WTC11 (cell line): ENCODE measurements around the gene SAPCD2. TPM values are rescaled to one million over a fixed set of nuclear protein-coding genes. Genes with fewer than 3 reads are reported as not detected.

Experiments
- CREB1 ChIP-seq: sonication (generic); formaldehyde crosslinking; IDR thresholded peaks from 2 replicates; pipeline ENCODE4 v1.8.0; 2023; ENCODE audit warnings: mild to moderate bottlenecking, missing genetic modification reagents
- EMX1 ChIP-seq: fragments of 250-450 bp; sonication (Bioruptor Pico); IDR thresholded peaks from 2 replicates; pipeline ENCODE4 v1.8.0; 2021; ENCODE audit warnings: mild to moderate bottlenecking
- FOXK1 ChIP-seq: sonication (generic); formaldehyde crosslinking; IDR thresholded peaks from 2 replicates; pipeline ENCODE4 v1.8.0; 2022; ENCODE audit warnings: mild to moderate bottlenecking, moderate library complexity, missing genetic modification reagents
- KAT7 ChIP-seq: sonication (generic); formaldehyde crosslinking; IDR thresholded peaks from 2 replicates; pipeline ENCODE4 v1.8.1; 2023; ENCODE audit warnings: missing genetic modification reagents, mild to moderate bottlenecking, borderline replicate concordance
- MYBL2 ChIP-seq: sonication (generic); formaldehyde crosslinking; IDR thresholded peaks from 2 replicates; pipeline ENCODE4 v1.8.1; 2023; ENCODE audit warnings: mild to moderate bottlenecking, moderate library complexity, missing genetic modification reagents
- SMAD3 ChIP-seq: sonication (generic); formaldehyde crosslinking; IDR thresholded peaks from 2 replicates; pipeline ENCODE4 v1.8.0; 2022; ENCODE audit warnings: missing genetic modification reagents, mild to moderate bottlenecking, borderline replicate concordance
- TEAD4 ChIP-seq: sonication (generic); formaldehyde crosslinking; IDR thresholded peaks from 2 replicates; pipeline ENCODE4 v1.8.0; 2022; ENCODE audit warnings: mild to moderate bottlenecking, missing genetic modification reagents
- ZNF138 ChIP-seq: sonication (generic); formaldehyde crosslinking; conservative IDR thresholded peaks from 2 replicates; pipeline ENCODE4 v1.8.1; 2022; ENCODE audit warnings: mild to moderate bottlenecking, moderate library complexity, missing genetic modification reagents
- ZNF219 ChIP-seq: sonication (generic); formaldehyde crosslinking; IDR thresholded peaks from 2 replicates; pipeline ENCODE4 v1.8.0; 2023; ENCODE audit warnings: missing genetic modification reagents, mild to moderate bottlenecking, borderline replicate concordance
- ZNF232 ChIP-seq: sonication (generic); formaldehyde crosslinking; IDR thresholded peaks from 2 replicates; pipeline ENCODE4 v1.8.0; 2022; ENCODE audit warnings: mild to moderate bottlenecking, missing genetic modification reagents
- ZNF263 ChIP-seq: sonication (generic); formaldehyde crosslinking; IDR thresholded peaks from 2 replicates; pipeline ENCODE4 v1.8.1; 2022; ENCODE audit warnings: low read depth, mild to moderate bottlenecking, moderate library complexity, missing genetic modification reagents
- ZNF317 ChIP-seq: sonication (generic); formaldehyde crosslinking; IDR thresholded peaks from 2 replicates; pipeline ENCODE4 v1.8.1; 2023; ENCODE audit warnings: low read depth, mild to moderate bottlenecking, moderate library complexity, missing genetic modification reagents, borderline replicate concordance
- ZNF416 ChIP-seq: fragments of 250-450 bp; sonication (Bioruptor Pico); IDR thresholded peaks from 2 replicates; pipeline ENCODE4 v1.9.0; 2021; ENCODE audit warnings: mild to moderate bottlenecking, inconsistent platforms
- total RNA-seq: library from RNA; stranded (reverse); gene quantifications from 3 replicates; pipeline ENCODE4 v1.2.3, GENCODE V29; 2021
- TF ChIP-seq, protein P1 (sequence below): sonication (generic); formaldehyde crosslinking; IDR thresholded peaks from 2 replicates; pipeline ENCODE4 v1.8.0; 2022; ENCODE audit warnings: missing genetic modification reagents
- TF ChIP-seq, protein P2 (sequence below): sonication (generic); formaldehyde crosslinking; IDR thresholded peaks from 2 replicates; pipeline ENCODE4 v1.8.1; 2022; ENCODE audit warnings: low read depth, mild to moderate bottlenecking, moderate library complexity, missing genetic modification reagents, borderline replicate concordance
- TF ChIP-seq, protein P3 (sequence below): sonication (generic); formaldehyde crosslinking; IDR thresholded peaks from 2 replicates; pipeline ENCODE4 v1.8.0; 2023; ENCODE audit warnings: missing genetic modification reagents
- TF ChIP-seq, protein P4 (sequence below): sonication (generic); formaldehyde crosslinking; IDR thresholded peaks from 2 replicates; pipeline ENCODE4 v1.8.0; 2023; ENCODE audit warnings: missing genetic modification reagents, mild to moderate bottlenecking, borderline replicate concordance
- TF ChIP-seq, protein P5 (sequence below): fragments of 250-450 bp; sonication (Bioruptor Pico); IDR thresholded peaks from 2 replicates; pipeline ENCODE4 v1.9.0; 2021; ENCODE audit warnings: mild to moderate bottlenecking
- TF ChIP-seq, protein P6 (sequence below): sonication (generic); formaldehyde crosslinking; IDR thresholded peaks from 2 replicates; pipeline ENCODE4 v1.8.1; 2022; ENCODE audit warnings: mild to moderate bottlenecking, missing genetic modification reagents, moderate library complexity, borderline replicate concordance
- TF ChIP-seq, protein P7 (sequence below): sonication (generic); formaldehyde crosslinking; IDR thresholded peaks from 2 replicates; pipeline ENCODE4 v1.8.0; 2022; ENCODE audit warnings: mild to moderate bottlenecking, missing genetic modification reagents
- TF ChIP-seq, protein P8 (sequence below): sonication (generic); formaldehyde crosslinking; IDR thresholded peaks from 2 replicates; pipeline ENCODE4 v1.8.1; 2023; ENCODE audit warnings: mild to moderate bottlenecking, missing genetic modification reagents, borderline replicate concordance

The SAPCD2 gene
- total RNA-seq, 1 experiment from 2014 or later = 67.0 TPM

DNA sequence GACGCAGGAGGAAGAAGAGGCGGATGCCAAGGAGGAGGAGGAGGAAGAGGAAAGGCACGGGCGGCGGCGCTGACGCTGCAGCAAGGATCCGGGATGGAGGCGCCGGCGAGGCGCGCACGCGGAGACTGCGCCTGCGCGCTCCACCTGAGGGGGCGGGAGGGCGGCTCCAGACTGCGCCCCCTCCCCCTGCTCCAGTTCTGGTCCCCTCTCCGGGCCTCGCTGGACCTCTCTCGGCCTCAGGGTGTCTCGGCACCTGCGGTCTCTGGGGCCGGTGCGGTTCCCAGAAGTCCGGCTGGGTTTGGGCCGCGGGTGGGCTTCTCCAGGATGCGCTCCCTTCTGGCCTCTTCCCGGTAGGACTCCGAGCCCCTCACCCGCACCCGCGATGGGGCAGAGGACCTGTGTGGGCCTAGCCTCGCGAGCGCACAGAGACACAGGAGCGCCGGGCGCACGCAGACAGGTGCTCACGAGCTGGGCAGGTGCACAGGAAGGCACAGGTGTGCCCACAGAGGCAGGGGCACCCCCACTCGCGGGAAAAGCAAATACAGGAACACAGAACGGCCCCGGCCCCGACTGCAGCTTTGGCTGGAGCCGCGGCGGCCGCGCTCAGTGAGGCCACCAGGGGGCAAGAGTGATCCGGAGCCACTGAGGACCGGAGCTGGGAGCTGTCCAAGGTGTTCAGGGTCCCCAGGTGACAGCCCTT, 24.1 kb downstream of the SAPCD2 start, which contains the start of gene NPDC1 (continued):
- TF ChIP-seq, protein P1, sequence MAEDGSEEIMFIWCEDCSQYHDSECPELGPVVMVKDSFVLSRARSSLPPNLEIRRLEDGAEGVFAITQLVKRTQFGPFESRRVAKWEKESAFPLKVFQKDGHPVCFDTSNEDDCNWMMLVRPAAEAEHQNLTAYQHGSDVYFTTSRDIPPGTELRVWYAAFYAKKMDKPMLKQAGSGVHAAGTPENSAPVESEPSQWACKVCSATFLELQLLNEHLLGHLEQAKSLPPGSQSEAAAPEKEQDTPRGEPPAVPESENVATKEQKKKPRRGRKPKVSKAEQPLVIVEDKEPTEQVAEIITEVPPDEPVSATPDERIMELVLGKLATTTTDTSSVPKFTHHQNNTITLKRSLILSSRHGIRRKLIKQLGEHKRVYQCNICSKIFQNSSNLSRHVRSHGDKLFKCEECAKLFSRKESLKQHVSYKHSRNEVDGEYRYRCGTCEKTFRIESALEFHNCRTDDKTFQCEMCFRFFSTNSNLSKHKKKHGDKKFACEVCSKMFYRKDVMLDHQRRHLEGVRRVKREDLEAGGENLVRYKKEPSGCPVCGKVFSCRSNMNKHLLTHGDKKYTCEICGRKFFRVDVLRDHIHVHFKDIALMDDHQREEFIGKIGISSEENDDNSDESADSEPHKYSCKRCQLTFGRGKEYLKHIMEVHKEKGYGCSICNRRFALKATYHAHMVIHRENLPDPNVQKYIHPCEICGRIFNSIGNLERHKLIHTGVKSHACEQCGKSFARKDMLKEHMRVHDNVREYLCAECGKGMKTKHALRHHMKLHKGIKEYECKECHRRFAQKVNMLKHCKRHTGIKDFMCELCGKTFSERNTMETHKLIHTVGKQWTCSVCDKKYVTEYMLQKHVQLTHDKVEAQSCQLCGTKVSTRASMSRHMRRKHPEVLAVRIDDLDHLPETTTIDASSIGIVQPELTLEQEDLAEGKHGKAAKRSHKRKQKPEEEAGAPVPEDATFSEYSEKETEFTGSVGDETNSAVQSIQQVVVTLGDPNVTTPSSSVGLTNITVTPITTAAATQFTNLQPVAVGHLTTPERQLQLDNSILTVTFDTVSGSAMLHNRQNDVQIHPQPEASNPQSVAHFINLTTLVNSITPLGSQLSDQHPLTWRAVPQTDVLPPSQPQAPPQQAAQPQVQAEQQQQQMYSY (CRISPR knock-in tag) = 0 out of 2 replicates have a peak, but pooled peaks have one; percentile 20
- TF ChIP-seq KAT7 (CRISPR knock-in tag) = 0 out of 2 replicates have a peak, but pooled peaks have one; percentile 59
- TF ChIP-seq, protein P2, sequence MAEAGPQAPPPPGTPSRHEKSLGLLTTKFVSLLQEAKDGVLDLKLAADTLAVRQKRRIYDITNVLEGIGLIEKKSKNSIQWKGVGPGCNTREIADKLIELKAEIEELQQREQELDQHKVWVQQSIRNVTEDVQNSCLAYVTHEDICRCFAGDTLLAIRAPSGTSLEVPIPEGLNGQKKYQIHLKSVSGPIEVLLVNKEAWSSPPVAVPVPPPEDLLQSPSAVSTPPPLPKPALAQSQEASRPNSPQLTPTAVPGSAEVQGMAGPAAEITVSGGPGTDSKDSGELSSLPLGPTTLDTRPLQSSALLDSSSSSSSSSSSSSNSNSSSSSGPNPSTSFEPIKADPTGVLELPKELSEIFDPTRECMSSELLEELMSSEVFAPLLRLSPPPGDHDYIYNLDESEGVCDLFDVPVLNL (CRISPR knock-in tag) = no peak
- peak; percentile 42; the same call in 1 of the 2 replicates for TF ChIP-seq CREB1 (CRISPR knock-in tag)
- TF ChIP-seq ZNF138 = no peak
- TF ChIP-seq ZNF317 (CRISPR knock-in tag) = no peak
- TF ChIP-seq, protein P3, sequence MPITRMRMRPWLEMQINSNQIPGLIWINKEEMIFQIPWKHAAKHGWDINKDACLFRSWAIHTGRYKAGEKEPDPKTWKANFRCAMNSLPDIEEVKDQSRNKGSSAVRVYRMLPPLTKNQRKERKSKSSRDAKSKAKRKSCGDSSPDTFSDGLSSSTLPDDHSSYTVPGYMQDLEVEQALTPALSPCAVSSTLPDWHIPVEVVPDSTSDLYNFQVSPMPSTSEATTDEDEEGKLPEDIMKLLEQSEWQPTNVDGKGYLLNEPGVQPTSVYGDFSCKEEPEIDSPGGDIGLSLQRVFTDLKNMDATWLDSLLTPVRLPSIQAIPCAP (CRISPR knock-in tag) = no peak
- peak; percentile 88 for TF ChIP-seq SMAD3 (CRISPR knock-in tag)
- TF ChIP-seq, protein P4, sequence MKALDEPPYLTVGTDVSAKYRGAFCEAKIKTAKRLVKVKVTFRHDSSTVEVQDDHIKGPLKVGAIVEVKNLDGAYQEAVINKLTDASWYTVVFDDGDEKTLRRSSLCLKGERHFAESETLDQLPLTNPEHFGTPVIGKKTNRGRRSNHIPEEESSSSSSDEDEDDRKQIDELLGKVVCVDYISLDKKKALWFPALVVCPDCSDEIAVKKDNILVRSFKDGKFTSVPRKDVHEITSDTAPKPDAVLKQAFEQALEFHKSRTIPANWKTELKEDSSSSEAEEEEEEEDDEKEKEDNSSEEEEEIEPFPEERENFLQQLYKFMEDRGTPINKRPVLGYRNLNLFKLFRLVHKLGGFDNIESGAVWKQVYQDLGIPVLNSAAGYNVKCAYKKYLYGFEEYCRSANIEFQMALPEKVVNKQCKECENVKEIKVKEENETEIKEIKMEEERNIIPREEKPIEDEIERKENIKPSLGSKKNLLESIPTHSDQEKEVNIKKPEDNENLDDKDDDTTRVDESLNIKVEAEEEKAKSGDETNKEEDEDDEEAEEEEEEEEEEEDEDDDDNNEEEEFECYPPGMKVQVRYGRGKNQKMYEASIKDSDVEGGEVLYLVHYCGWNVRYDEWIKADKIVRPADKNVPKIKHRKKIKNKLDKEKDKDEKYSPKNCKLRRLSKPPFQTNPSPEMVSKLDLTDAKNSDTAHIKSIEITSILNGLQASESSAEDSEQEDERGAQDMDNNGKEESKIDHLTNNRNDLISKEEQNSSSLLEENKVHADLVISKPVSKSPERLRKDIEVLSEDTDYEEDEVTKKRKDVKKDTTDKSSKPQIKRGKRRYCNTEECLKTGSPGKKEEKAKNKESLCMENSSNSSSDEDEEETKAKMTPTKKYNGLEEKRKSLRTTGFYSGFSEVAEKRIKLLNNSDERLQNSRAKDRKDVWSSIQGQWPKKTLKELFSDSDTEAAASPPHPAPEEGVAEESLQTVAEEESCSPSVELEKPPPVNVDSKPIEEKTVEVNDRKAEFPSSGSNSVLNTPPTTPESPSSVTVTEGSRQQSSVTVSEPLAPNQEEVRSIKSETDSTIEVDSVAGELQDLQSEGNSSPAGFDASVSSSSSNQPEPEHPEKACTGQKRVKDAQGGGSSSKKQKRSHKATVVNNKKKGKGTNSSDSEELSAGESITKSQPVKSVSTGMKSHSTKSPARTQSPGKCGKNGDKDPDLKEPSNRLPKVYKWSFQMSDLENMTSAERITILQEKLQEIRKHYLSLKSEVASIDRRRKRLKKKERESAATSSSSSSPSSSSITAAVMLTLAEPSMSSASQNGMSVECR = peak; percentile 96
- TF ChIP-seq TEAD4 (CRISPR knock-in tag) = peak; percentile 71; the same call in 1 of the 2 replicates
- TF ChIP-seq, protein P5, sequence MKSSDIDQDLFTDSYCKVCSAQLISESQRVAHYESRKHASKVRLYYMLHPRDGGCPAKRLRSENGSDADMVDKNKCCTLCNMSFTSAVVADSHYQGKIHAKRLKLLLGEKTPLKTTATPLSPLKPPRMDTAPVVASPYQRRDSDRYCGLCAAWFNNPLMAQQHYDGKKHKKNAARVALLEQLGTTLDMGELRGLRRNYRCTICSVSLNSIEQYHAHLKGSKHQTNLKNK = no peak
- TF ChIP-seq, protein P6, sequence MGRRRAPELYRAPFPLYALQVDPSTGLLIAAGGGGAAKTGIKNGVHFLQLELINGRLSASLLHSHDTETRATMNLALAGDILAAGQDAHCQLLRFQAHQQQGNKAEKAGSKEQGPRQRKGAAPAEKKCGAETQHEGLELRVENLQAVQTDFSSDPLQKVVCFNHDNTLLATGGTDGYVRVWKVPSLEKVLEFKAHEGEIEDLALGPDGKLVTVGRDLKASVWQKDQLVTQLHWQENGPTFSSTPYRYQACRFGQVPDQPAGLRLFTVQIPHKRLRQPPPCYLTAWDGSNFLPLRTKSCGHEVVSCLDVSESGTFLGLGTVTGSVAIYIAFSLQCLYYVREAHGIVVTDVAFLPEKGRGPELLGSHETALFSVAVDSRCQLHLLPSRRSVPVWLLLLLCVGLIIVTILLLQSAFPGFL (CRISPR knock-in tag) = no peak
- TF ChIP-seq, protein P7, sequence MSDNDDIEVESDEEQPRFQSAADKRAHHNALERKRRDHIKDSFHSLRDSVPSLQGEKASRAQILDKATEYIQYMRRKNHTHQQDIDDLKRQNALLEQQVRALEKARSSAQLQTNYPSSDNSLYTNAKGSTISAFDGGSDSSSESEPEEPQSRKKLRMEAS (CRISPR knock-in tag) = peak; percentile 70
- peak; percentile 9; the same call in 1 of the 2 replicates for TF ChIP-seq ZNF232 (CRISPR knock-in tag)
- TF ChIP-seq MYBL2 (CRISPR knock-in tag) = peak; percentile 62; the same call in 1 of the 2 replicates
- TF ChIP-seq, protein P8, sequence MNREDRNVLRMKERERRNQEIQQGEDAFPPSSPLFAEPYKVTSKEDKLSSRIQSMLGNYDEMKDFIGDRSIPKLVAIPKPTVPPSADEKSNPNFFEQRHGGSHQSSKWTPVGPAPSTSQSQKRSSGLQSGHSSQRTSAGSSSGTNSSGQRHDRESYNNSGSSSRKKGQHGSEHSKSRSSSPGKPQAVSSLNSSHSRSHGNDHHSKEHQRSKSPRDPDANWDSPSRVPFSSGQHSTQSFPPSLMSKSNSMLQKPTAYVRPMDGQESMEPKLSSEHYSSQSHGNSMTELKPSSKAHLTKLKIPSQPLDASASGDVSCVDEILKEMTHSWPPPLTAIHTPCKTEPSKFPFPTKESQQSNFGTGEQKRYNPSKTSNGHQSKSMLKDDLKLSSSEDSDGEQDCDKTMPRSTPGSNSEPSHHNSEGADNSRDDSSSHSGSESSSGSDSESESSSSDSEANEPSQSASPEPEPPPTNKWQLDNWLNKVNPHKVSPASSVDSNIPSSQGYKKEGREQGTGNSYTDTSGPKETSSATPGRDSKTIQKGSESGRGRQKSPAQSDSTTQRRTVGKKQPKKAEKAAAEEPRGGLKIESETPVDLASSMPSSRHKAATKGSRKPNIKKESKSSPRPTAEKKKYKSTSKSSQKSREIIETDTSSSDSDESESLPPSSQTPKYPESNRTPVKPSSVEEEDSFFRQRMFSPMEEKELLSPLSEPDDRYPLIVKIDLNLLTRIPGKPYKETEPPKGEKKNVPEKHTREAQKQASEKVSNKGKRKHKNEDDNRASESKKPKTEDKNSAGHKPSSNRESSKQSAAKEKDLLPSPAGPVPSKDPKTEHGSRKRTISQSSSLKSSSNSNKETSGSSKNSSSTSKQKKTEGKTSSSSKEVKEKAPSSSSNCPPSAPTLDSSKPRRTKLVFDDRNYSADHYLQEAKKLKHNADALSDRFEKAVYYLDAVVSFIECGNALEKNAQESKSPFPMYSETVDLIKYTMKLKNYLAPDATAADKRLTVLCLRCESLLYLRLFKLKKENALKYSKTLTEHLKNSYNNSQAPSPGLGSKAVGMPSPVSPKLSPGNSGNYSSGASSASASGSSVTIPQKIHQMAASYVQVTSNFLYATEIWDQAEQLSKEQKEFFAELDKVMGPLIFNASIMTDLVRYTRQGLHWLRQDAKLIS = 0 out of 2 replicates have a peak, but pooled peaks have one; percentile 53
- peak; percentile 47; the same call in 1 of the 2 replicates for TF ChIP-seq FOXK1
- TF ChIP-seq ZNF219 = peak; percentile 79; the same call in 1 of the 2 replicates
- 0 out of 2 replicates have a peak, but pooled peaks have one; percentile 16 for TF ChIP-seq ZNF263 (CRISPR knock-in tag)
- TF ChIP-seq ZNF416 (CRISPR knock-in tag) = no peak
- TF ChIP-seq EMX1 (CRISPR knock-in tag) = no peak
